ENCODE results near the gene PYM1. TPM values are rescaled to one million over a fixed set of nuclear protein-coding genes. Genes with fewer than 3 reads are reported as not detected.
A peak's percentile ranks its signal among the peaks of the same experiment; 100 is the strongest.

Gene PYM1
- total RNA-seq, 1 experiment from 2014 or later, result 24.8 TPM

GRCh38 chr12:55899082-55899481 lies 28.6 kb downstream of the PYM1 start:
- Histone ChIP-seq H3K36me3 (ENCODE audit: control insufficient read depth in 1 of 2, insufficient read depth in 2 of 2, low read length in 2 of 2) (no peaks in the 10 kb centered on the region; a peak in 1 of 4 replicates), H3K4me2 (ENCODE audit: low read length) (no peak overlapping the region), H3K27ac (ENCODE audit: low read depth, low read length) (no peak overlapping the region), H3K9me2 (ENCODE audit: insufficient read depth) (no peaks in the 10 kb centered on the region), H3K79me2 (ENCODE audit: insufficient read depth, low read length) (no peaks in the 10 kb centered on the region), H2AFZ (ENCODE audit: low read depth, low read length, poor library complexity, severe bottlenecking) (no peak overlapping the region), H3K27me3 (ENCODE audit: insufficient read depth, low read length) (no peaks in the 10 kb centered on the region), H3K9me3 (ENCODE audit: control insufficient read depth in 1 of 2, insufficient read depth in 1 of 2, low read depth in 1 of 2, low read length in 2 of 2) (no peaks in the 10 kb centered on the region), H3K9ac (ENCODE audit: low read length) (no peak overlapping the region), H3K4me1 (ENCODE audit: control insufficient read depth in 1 of 2, insufficient read depth in 2 of 2, low read length in 2 of 2) (peaks cover 0 to 5% of the 10 kb centered on the region in 2 experiments; a peak in 3 of 4 replicates), H4K20me1 (ENCODE audit: insufficient read depth) (no peaks in the 10 kb centered on the region), H3K4me3 (replicated peaks in 1 of 2; ENCODE audit: low read depth in 1 of 2, low read length in 2 of 2) (no peak overlapping the region)
- ATAC-seq (no peak), DNase-seq (ENCODE audit: low read depth, low spot score) (no peak)
- ChIA-PET POLR2A (no interaction called here), RAD21 (ENCODE audit: low non-redundant PET in 1 of 2, low total read pairs in 2 of 2, uncharacterized antibody in 2 of 2, unreplicated experiment in 2 of 2) (no interaction called here), CTCF (no interaction called here)
- intact Hi-C loops (cut with micrococcal nuclease), result no loop called here
- TF ChIP-seq FOSL1 (IDR thresholded peaks at IDR 0.05; ENCODE audit: low read depth), result no peak
- TF ChIP-seq CTCF (IDR thresholded peaks at IDR 0.05 in 2 of 3, conservative IDR thresholded peaks at IDR 0.05 in 1 of 3; ENCODE audit: borderline replicate concordance in 1 of 3, insufficient read depth in 1 of 3, low read depth in 2 of 3, low read length in 2 of 3), result no peak
- no peak for TF ChIP-seq SIN3A (IDR thresholded peaks at IDR 0.05; ENCODE audit: low read depth)
- TF ChIP-seq RAD21 (IDR thresholded peaks at IDR 0.05; ENCODE audit: low read depth), result peak; percentile 13; the same call in 1 of the 2 replicates
- no peak for TF ChIP-seq EGR1 (IDR thresholded peaks at IDR 0.05; ENCODE audit: low read depth)
- no TSS peak for BruUV-seq (replicated peaks)

- Histone ChIP-seq H3K4me3 (replicated peaks in 1 of 2; ENCODE audit: low read depth in 1 of 2, low read length in 2 of 2) (no peak overlapping the region), H3K4me1 (ENCODE audit: control insufficient read depth in 1 of 2, insufficient read depth in 2 of 2, low read length in 2 of 2) (no peaks in the 10 kb centered on the region), H3K9me3 (ENCODE audit: control insufficient read depth in 1 of 2, insufficient read depth in 1 of 2, low read depth in 1 of 2, low read length in 2 of 2) (no peaks in the 10 kb centered on the region), H3K27ac (ENCODE audit: low read depth, low read length) (no peak overlapping the region), H3K4me2 (ENCODE audit: low read length) (no peak overlapping the region), H4K20me1 (ENCODE audit: insufficient read depth) (no peaks in the 10 kb centered on the region), H3K79me2 (ENCODE audit: insufficient read depth, low read length) (no peaks in the 10 kb centered on the region), H3K9me2 (ENCODE audit: insufficient read depth) (no peaks in the 10 kb centered on the region), H3K36me3 (ENCODE audit: control insufficient read depth in 1 of 2, insufficient read depth in 2 of 2, low read length in 2 of 2) (no peaks in the 10 kb centered on the region), H3K9ac (ENCODE audit: low read length) (no peak overlapping the region), H2AFZ (ENCODE audit: low read depth, low read length, poor library complexity, severe bottlenecking) (no peak overlapping the region), H3K27me3 (ENCODE audit: insufficient read depth, low read length) (no peaks in the 10 kb centered on the region)
- ATAC-seq, result no peak
- intact Hi-C loops (cut with micrococcal nuclease), result no loop called here
- RAD21 ChIA-PET (ENCODE audit: low non-redundant PET in 1 of 2, low total read pairs in 2 of 2, uncharacterized antibody in 2 of 2, unreplicated experiment in 2 of 2), result no interaction called here
- no peak for TF ChIP-seq RAD21 (IDR thresholded peaks at IDR 0.05; ENCODE audit: low read depth)
- TF ChIP-seq FOSL1 (IDR thresholded peaks at IDR 0.05; ENCODE audit: low read depth), result no peak
- no peak for TF ChIP-seq ZBTB33 (IDR thresholded peaks at IDR 0.05; ENCODE audit: extremely low read depth, insufficient replicate concordance, low read length)
- TF ChIP-seq EZH2phosphoT487 (IDR thresholded peaks at IDR 0.05; ENCODE audit: borderline replicate concordance), result no peak
- no peak for TF ChIP-seq EZH2 (IDR thresholded peaks at IDR 0.05)
- TF ChIP-seq EGR1 (IDR thresholded peaks at IDR 0.05; ENCODE audit: low read depth), result no peak
- no peak for TF ChIP-seq TCF7L2 (IDR thresholded peaks at IDR 0.05; ENCODE audit: borderline replicate concordance, extremely low read depth, insufficient read depth, insufficient read length)
- TF ChIP-seq POLR2A (IDR thresholded peaks at IDR 0.05; ENCODE audit: borderline replicate concordance, extremely low read depth, insufficient read depth, insufficient read length), result no peak
- no peak for TF ChIP-seq ATF3 (IDR thresholded peaks at IDR 0.05)
- TF ChIP-seq JUND (IDR thresholded peaks at IDR 0.05), result no peak
- TF ChIP-seq POLR2AphosphoS5 (IDR thresholded peaks at IDR 0.05; ENCODE audit: low read depth, low read length), result no peak
- no peak for TF ChIP-seq ZFX (IDR thresholded peaks at IDR 0.05)
- no peak for TF ChIP-seq SP1 (IDR thresholded peaks at IDR 0.05; ENCODE audit: low read depth)
- no peak for TF ChIP-seq CEBPB (IDR thresholded peaks at IDR 0.05; ENCODE audit: low read depth)
- POLR2A ChIA-PET, result no interaction called here
- BruUV-seq (replicated peaks), result no TSS peak
- no peak for DNase-seq (ENCODE audit: low read depth, low spot score)
- CTCF ChIA-PET, result no interaction called here
Measured at GRCh38 chr12:55893723-55894122, 34.0 kb downstream of the PYM1 start.

All from HCT116 (cell line).